ENCODE results near the gene NDUFAF8.

- TF ChIP-seq CTCF (IDR thresholded peaks at IDR 0.05) (no peak), POLR2A (IDR thresholded peaks at IDR 0.05) (no peak)
Measured at GRCh38 chr17:81194225-81194760, 44.8 kb upstream of the NDUFAF8 start.

Measured in uterus (tissue), 2 donors.